PC-3 (cell line): ENCODE results near the gene APBA1.

ENCODE experiments used
- CTCF ChIP-seq: fragments of 300-600 bp; sonication (generic); conservative IDR thresholded peaks from 2 replicates; pipeline ENCODE4 v1.5.1; 2017; ENCODE audit warnings: antibody characterized with exemption, low read depth, mild to moderate bottlenecking, low read length
- EZH2 ChIP-seq: fragments of 300-600 bp; sonication (generic); IDR thresholded peaks from one replicate; pipeline ENCODE4 v1.6.1; 2017; ENCODE audit warnings: antibody characterized with exemption, mild to moderate bottlenecking, low read length; ENCODE audit not compliant: unreplicated experiment

DNA sequence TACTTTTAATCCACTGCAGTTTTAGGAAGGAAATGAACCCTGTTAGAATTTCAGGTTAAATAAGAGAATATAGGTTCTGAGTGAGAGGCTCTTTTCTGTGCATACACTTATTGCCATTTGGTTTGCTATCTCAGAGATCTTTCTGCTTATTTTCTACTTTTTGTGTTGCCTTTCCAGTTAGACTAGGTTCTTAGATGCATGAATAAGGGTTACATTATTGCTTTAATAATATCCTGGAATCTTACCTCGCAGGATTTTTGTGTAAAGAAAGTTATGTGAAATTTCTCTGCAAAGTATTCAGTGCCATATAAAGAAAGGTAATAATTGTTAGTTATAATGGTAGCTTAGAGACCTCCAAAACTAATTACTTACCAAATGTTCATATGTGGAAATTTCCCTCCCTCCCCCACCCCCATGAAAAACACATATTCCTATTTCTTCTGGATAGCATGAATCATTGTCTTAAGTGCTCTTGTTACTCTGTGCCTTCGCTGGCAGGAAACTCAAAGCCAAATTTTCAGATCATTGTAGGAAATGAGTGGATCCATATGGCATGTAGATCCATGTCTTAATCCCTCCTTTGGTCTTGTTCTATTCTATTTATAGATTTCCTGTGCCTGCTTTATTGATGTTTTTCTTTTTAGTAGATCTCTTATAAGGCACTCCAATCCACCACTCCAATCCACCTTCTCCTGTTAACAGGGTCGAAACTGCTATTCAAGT is 2.7 kb upstream of the APBA1 start:
- TF ChIP-seq CTCF (no peak), EZH2 (no peak)
